RCC 7860 (cell line): ENCODE measurements around the gene ABI1.

Source experiments
- DNase-seq: peaks from one replicate; pipeline ENCODE4 v3.0.0-alpha.2; 2015; ENCODE audit warnings: low spot score
- FAIRE-seq: peaks from 2 replicates; lab custom pipeline; 2012; peaks lifted over from hg19 to GRCh38; lab: Jason Lieb, UNC

The ABI1 gene

GRCh38 chr10:26723016-26723415, 137.7 kb downstream of the ABI1 start:
- DNase-seq (no peak), FAIRE-seq (no peak)

GRCh38 chr10:26721561-26721960, 139.2 kb downstream of the ABI1 start:
- FAIRE-seq: no peak
- no peak for DNase-seq

GRCh38 chr10:26717476-26717875, 143.3 kb downstream of the ABI1 start:
- DNase-seq (no peak), FAIRE-seq (no peak)

DNA sequence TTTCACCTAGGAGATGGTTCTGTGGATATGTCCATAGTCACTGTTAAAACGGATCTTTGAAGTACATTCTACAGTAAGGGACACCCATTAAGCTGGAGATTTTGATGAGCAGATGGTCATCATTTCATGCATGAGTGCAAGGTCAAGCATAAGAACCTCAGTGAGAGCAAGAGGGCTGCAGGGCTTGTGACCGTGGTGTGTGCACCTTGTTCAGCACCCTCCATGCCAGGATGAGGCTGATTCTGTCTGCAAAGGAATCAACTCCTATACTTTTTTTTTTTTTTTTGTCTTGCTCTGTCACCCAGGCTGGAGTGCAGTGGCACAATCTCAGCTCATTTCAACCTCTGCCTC, 145.6 kb downstream of the ABI1 start:
- DNase-seq (no peak), FAIRE-seq (no peak)

DNA sequence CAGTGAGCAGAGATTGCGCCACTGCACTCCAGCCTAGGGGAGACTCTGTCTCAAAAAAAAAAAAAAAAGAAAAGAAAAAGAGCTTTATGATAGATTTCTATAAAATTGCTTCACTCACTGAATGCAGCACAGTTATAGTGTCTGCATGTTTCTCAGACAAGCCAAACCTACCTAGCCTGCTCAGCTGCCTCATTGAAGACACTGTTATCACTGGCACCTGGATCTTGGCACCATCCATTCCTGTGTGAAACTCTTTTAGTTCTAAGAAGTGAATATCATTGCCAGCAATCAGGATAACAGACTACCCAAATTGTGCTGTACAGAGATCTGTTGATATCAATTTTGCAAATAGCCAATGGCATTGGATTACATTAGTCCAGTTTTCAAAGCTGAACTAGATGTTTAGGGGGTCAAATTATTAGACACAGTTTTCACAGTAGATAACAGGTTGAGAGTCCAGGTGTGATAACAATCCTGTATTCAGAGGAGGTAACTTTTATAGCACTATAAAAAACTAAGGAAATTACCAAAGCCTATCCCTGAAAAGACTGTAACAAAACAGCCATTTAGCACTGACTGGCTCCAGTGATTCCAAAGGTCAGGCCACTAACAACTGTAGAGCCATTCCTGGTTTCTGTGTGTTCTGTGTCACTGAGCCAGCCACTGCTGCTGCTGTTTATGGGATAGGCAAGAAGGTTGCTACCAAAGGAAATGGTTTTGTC, 146.2 kb downstream of the ABI1 start:
- DNase-seq (no peak), FAIRE-seq (no peak)

- DNase-seq (no peak), FAIRE-seq (no peak)
Observed at GRCh38 chr10:26711324-26711723, 149.4 kb downstream of the ABI1 start.

DNA sequence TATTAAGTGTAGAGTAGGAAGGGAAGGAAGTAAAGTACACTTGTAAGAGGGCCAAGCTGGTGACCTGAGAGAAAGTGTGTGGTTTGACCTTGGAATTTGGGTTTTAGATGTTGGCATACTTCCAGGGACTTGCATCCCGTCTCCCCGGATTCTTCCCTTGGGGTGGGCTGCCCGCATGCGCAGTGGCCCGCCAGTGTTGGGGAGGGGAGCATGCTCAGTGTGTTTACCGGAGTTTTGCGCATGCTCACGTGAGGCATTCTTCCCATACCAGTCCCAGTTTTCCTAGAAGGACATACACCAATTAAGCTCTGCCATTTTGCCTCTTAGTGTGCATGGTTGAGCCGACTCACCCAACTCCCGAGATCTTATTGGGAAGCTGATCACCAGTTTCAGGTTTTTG, 153.8 kb downstream of the ABI1 start:
- DNase-seq (no peak), FAIRE-seq (no peak)

DNA sequence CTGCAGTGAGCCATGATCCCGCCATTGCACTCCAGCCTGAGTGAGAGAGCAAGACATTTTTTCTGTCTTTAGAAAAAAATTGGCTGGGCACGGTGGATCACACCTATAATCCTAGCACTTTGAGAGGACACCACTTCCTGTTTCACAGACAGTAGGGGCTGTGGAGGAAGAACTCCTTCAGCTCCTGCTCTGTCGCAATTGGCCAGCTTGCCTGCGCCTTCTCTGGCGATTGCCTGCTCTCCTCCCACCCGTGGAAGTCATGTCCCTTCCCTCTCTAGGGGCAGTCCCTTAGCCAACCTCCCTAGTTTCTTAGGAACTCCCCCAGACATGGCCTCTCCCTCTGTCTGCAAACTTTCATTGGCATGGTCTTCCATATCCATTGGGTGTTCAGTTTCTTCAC, 154.6 kb downstream of the ABI1 start:
- no peak for FAIRE-seq
- DNase-seq: no peak

GRCh38 chr10:26703974-26704373, 156.8 kb downstream of the ABI1 start:
- DNase-seq (no peak), FAIRE-seq (no peak)

GRCh38 chr10:26703096-26703495, 157.7 kb downstream of the ABI1 start:
- DNase-seq: no peak
- FAIRE-seq: peak; percentile 86

DNA sequence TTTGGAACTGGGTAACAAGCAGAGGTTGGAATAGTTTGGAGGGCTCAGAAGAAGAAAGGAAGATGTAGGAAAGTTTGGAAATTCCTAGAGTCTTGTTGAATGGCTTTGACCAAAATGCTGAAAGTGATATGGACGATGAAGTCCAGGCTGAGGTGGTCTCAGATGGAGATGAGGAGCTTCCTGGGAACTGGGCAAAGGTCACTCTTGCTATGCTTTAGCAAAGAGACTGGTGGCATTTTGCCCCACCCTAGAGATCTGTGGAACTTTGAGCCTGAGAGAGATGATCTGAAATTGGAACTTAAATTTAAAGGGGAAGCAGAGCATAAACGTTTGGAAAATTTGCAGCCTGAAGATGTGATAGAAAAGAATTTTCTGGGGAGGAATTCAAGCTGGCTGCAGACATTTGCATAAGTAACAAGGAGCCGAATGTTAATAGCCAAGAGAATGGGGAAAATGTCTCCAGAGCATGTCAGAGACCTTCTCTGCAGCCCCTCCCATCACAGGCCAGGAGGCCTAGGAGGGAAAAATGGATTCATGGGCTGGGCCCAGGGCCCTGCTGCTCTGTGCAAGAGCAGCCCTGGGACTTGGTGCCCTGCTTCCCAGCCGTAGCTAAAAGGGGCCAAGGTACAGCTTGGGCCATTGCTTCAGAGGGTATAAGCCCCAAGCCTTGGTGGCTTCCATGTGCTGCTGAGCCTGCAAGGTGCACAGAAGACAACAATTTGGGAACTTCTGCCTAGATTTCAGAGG, 159.7 kb downstream of the ABI1 start:
- DNase-seq (no peak), FAIRE-seq (no peak)

GRCh38 chr10:26699631-26700030, 161.1 kb downstream of the ABI1 start:
- DNase-seq (no peak), FAIRE-seq (no peak)

DNA sequence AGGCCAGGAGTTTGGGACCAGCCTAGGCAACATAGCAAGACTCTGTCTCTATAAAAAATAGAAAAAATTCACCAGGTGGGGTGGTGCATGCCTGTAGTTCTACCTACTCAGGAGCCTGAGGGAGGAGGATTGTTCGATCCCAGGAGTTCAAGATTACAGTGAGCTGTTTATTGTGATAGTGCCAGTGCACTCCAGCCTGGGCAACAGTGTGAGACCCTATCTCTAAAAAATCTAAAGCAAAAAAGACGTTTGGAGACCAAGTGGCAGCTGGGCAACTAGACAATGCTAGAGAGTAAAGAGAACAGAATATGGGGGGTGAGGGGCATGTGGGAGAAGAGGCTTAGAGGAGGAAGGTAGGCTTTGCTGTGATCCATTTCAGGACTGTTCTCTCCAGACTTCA, 161.8 kb downstream of the ABI1 start:
- FAIRE-seq: no peak
- no peak for DNase-seq

DNA sequence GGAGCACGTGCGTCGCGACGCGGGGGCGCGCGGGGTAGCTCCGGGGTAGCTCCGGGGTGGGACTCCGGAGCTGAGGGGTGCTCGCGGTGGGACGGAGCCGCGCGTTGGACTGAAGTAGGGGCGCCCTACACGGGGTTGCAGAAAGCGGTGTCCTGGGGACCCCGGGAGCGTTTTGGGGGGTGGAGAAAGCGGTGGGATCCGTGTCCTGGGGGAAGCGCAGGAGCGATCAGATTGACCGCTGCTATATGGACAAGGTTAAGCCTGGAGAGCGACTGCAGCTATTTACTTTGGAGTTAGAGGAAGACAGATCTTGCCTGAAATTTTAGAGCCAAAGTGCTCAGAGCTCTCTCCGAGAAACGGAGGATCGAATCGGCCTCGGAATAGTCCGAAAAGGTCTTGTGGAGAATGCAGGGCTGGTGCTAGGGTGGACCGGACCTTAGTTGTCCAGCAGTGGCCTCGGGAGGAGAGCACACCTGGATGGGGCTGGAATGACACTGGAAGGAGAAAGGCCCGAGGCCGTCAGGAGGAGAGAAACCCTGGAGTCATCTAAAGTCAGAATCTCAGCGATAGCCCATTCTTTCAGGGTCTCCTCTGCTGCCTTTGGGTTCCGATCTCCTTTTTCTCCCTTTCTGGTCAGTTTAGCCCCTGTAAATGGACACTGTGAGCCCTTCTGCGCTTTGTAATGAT, 162.7 kb downstream of the ABI1 start:
- DNase-seq: no peak
- no peak for FAIRE-seq

GRCh38 chr10:26697163-26697921, 163.4 kb downstream of the ABI1 start, which contains the start of gene PDSS1:
TSS of gene PDSS1 (plus strand) at chr10:26697701. CDS start at chr10:26697712, 11 bp downstream.
- DNase-seq: peak; percentile 29
- no peak for FAIRE-seq

- DNase-seq: no peak
- FAIRE-seq: no peak
Observed at GRCh38 chr10:26696786-26697162, 164.0 kb downstream of the ABI1 start.
